HG03097 (cell line): ENCODE data around the gene QKI.
"Not testable (repeated sequence)": the region's sequence is repeated elsewhere in the genome, so short reads cannot be mapped to it uniquely, and the experiment has no call there.

Experiments
- ATAC-seq: cut with Tn5 transposase; IDR thresholded peaks from one replicate; pipeline ENCODE4 v1.9.1; 2021; ENCODE audit not compliant: unreplicated experiment, low FRiP score

The QKI gene

GRCh38 chr6:163570579-163571231 is 156.2 kb downstream of the QKI start:
- no peak for ATAC-seq

GRCh38 chr6:163571730-163572129 is 157.2 kb downstream of the QKI start:
- no peak for ATAC-seq

- ATAC-seq: no peak
These were observed 158.1 kb downstream of the QKI start for GRCh38 chr6:163572612-163573011.

GRCh38 chr6:163573503-163574179 is 159.1 kb downstream of the QKI start:
- ATAC-seq: no peak

GRCh38 chr6:163576114-163576513 is 161.6 kb downstream of the QKI start:
- no peak for ATAC-seq

GRCh38 chr6:163577404-163577803 is 162.9 kb downstream of the QKI start:
- no peak for ATAC-seq

- ATAC-seq: no peak
These were observed 164.8 kb downstream of the QKI start for GRCh38 chr6:163579111-163579879.

GRCh38 chr6:163579880-163580295 is 165.4 kb downstream of the QKI start:
- ATAC-seq: no peak

GRCh38 chr6:163580311-163581030 is 166.0 kb downstream of the QKI start:
- no peak for ATAC-seq

- ATAC-seq: no peak
These were observed 169.0 kb downstream of the QKI start for GRCh38 chr6:163583558-163583957.

GRCh38 chr6:163585932-163586437 is 171.5 kb downstream of the QKI start:
- ATAC-seq: no peak

GRCh38 chr6:163586888-163587287 is 172.4 kb downstream of the QKI start:
- no peak for ATAC-seq

- no peak for ATAC-seq
These were observed 173.9 kb downstream of the QKI start for GRCh38 chr6:163588220-163588919.

GRCh38 chr6:163589387-163589786 is 174.9 kb downstream of the QKI start:
- ATAC-seq: no peak

- ATAC-seq: not testable (repeated sequence)
These were observed 175.6 kb downstream of the QKI start for GRCh38 chr6:163590132-163590531.

GRCh38 chr6:163592872-163593271 is 178.4 kb downstream of the QKI start:
- no peak for ATAC-seq

- ATAC-seq: no peak
These were observed 181.7 kb downstream of the QKI start for GRCh38 chr6:163596174-163596573.

GRCh38 chr6:163599136-163599535 is 184.6 kb downstream of the QKI start:
- no peak for ATAC-seq

GRCh38 chr6:163599684-163600083 is 185.2 kb downstream of the QKI start:
- ATAC-seq: no peak

- ATAC-seq: no peak
These were observed 185.8 kb downstream of the QKI start for GRCh38 chr6:163600331-163600730.
